Omental fat pad (tissue), 4 donors: ENCODE data around the gene NOD2. TPM values are rescaled to one million over a fixed set of nuclear protein-coding genes. Genes with fewer than 3 reads are reported as not detected.
A peak's percentile ranks its signal among the peaks of the same experiment; 100 is the strongest.

ENCODE experiments used
- ATAC-seq: fragments of 150-250 bp; one replicate; pipeline ENCODE4 v1.9.1; 2016; ENCODE audit warnings: mild to moderate bottlenecking, moderate library complexity; ENCODE audit not compliant: low FRiP score
- DNase-seq: peaks from one replicate; pipeline ENCODE4 v3.0.0-alpha.2; 2019; ENCODE audit warnings: low spot score
- CTCF ChIP-seq, 3 donors: fragments of 450-650 bp; IDR thresholded peaks; one replicate each; pipeline ENCODE4 v1.5.1; 2016 to 2017; ENCODE audit warnings: antibody characterized with exemption in 3 of 3, mild to moderate bottlenecking in 3 of 3, moderate library complexity in 2 of 3
- total RNA-seq, 4 donors: library from RNA; depleted of rRNA; stranded (reverse); fragments of >200 nt; gene quantifications; one replicate each; pipeline ENCODE4 v1.1.0, GENCODE V29; 2016

The NOD2 gene
- total RNA-seq, 4 donors from 2014 or later = 4.4 to 17.2 (median 5.4) TPM

- no peak for ATAC-seq
- no peak for DNase-seq
- TF ChIP-seq CTCF (IDR thresholded peaks at IDR 0.05) = no peak
These were observed 40.1 kb downstream of the NOD2 start for GRCh38 chr16:50733468-50733867.

- DNase-seq (no peak), ATAC-seq (no peak)
- no peak for TF ChIP-seq CTCF (IDR thresholded peaks at IDR 0.05)
These were observed 42.3 kb downstream of the NOD2 start for GRCh38 chr16:50735629-50736122.

GRCh38 chr16:50736448-50736847, 43.0 kb downstream of the NOD2 start:
- ATAC-seq = no peak

GRCh38 chr16:50737420-50737959, 44.1 kb downstream of the NOD2 start:
- DNase-seq = no peak
- ATAC-seq = no peak
- TF ChIP-seq CTCF (IDR thresholded peaks at IDR 0.05) = no peak

More at GRCh38 chr16:50736448-50736847, 43.0 kb downstream of the NOD2 start:
- no peak for TF ChIP-seq CTCF (IDR thresholded peaks at IDR 0.05)
- no peak for DNase-seq

GRCh38 chr16:50739031-50739430, 45.6 kb downstream of the NOD2 start:
- DNase-seq (no peak), ATAC-seq (no peak)
- no peak for TF ChIP-seq CTCF (IDR thresholded peaks at IDR 0.05)

- DNase-seq (no peak), ATAC-seq (no peak)
- TF ChIP-seq CTCF (IDR thresholded peaks at IDR 0.05) = no peak
These were observed 47.3 kb downstream of the NOD2 start for GRCh38 chr16:50740736-50741135.

GRCh38 chr16:50741225-50741780, 47.9 kb downstream of the NOD2 start:
- DNase-seq (no peak), ATAC-seq (peak; percentile 6)
- no peak for TF ChIP-seq CTCF (IDR thresholded peaks at IDR 0.05)
